Measurements from ENCODE around the gene PPP6R3.

DNA sequence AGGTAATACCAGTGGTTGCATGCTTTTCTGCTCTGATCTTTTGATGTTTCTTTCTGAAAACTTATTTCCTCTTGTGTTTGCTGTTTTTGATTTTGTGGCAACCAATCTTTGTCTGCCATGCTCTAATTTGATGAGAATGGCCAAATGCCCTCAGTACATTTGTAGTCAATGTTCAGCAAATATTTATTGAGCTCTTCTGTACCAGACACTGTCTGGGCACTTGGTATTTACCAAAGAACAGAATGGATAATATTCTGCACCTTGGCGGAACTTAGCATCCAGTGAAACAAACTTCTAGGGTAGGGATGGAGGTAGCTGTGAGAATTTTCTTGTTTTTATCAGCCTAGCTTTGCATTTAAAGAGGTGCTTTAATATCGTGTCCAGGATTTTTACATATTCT is 19.6 kb downstream of the PPP6R3 start:
- no peak for TF ChIP-seq GATA3 (IDR thresholded peaks at IDR 0.05; ENCODE audit: low read depth, low read length)
- no peak for TF ChIP-seq GATA2 (IDR thresholded peaks at IDR 0.05; ENCODE audit: low read depth, low read length)

Data from SH-SY5Y (cell line).